SU-DHL-6 (cell line): ENCODE data around the gene ECHS1.

Source experiments
- H2AFZ ChIP-seq: fragments of 200-600 bp; sonication (generic); 2 replicates; pipeline ENCODE4 v1.6.1; 2014; ENCODE audit warnings: low read depth, mild to moderate bottlenecking, moderate library complexity, mixed read lengths, antibody characterized with exemption, low read length; ENCODE audit not compliant: severe bottlenecking
- H3F3A ChIP-seq: fragments of 200-600 bp; shearing (Covaris generic); 2 replicates; pipeline ENCODE4 v1.6.0; 2016; ENCODE audit warnings: antibody characterized with exemption, mild to moderate bottlenecking; ENCODE audit not compliant: insufficient read depth
- H3K27ac ChIP-seq: fragments of 200-600 bp; sonication (generic); 2 replicates; pipeline ENCODE4 v1.5.1; 2016; ENCODE audit warnings: low read depth, mild to moderate bottlenecking, low read length, moderate library complexity, mixed read lengths
- H3K27me3 ChIP-seq: fragments of 200-600 bp; sonication (generic), shearing (Covaris generic); 2 replicates; pipeline ENCODE4 v1.6.0; 2014; ENCODE audit warnings: mild to moderate bottlenecking, low read length
- H3K36me3 ChIP-seq: fragments of 200-600 bp; sonication (generic); 2 replicates; pipeline ENCODE4 v1.6.1; 2014; ENCODE audit warnings: mild to moderate bottlenecking, low read length, mixed read lengths
- H3K4me2 ChIP-seq: fragments of 300-600, 200-600 bp; shearing (Covaris generic), sonication (generic); 2 replicates; pipeline ENCODE4 v1.6.0; 2014; ENCODE audit warnings: low read length, low read depth, mild to moderate bottlenecking; ENCODE audit not compliant: poor library complexity, severe bottlenecking
- H3K4me3 ChIP-seq: fragments of 200-600 bp; sonication (generic); 2 replicates; pipeline ENCODE4 v1.5.1; 2014; ENCODE audit warnings: antibody characterized with exemption, low read length, mild to moderate bottlenecking, mixed read lengths; ENCODE audit not compliant: insufficient read depth, poor library complexity, severe bottlenecking
- H3K79me2 ChIP-seq: fragments of 200-600 bp; sonication (generic); 2 replicates; pipeline ENCODE4 v1.6.1; 2014; ENCODE audit warnings: mild to moderate bottlenecking, low read length, moderate library complexity; ENCODE audit not compliant: insufficient read depth
- H3K9ac ChIP-seq: fragments of 200-600 bp; sonication (generic); 2 replicates; pipeline ENCODE4 v1.7.0; 2014; ENCODE audit warnings: mild to moderate bottlenecking, low read length
- H3K9me2 ChIP-seq: fragments of 200-600 bp; sonication (generic); replicated peaks from 2 replicates; pipeline ENCODE4 v1.6.1; 2014; ENCODE audit warnings: low read length; ENCODE audit not compliant: insufficient read depth
- H3K9me3 ChIP-seq: fragments of 200-600 bp; sonication (generic); 2 replicates; pipeline ENCODE4 v1.6.1; 2014; ENCODE audit warnings: low read length, mixed read lengths; ENCODE audit not compliant: insufficient read depth
- H4K20me1 ChIP-seq: fragments of 200-600 bp; sonication (generic); 2 replicates; pipeline ENCODE4 v1.6.1; 2014; ENCODE audit warnings: low read depth, mild to moderate bottlenecking, antibody characterized with exemption, low read length, moderate library complexity, mixed read lengths
- EZH2phosphoT487 ChIP-seq: fragments of 200-600 bp; sonication (generic), shearing (Covaris generic); conservative IDR thresholded peaks from 2 replicates; pipeline ENCODE4 v1.6.1; 2018; ENCODE audit warnings: mild to moderate bottlenecking, antibody characterized with exemption, low read length, moderate library complexity, mixed read lengths
- TF ChIP-seq, protein P1 (sequence below): fragments of 200-600 bp; sonication (generic); IDR thresholded peaks from one replicate; pipeline ENCODE4 v1.5.1; 2017; ENCODE audit warnings: antibody characterized with exemption, mild to moderate bottlenecking, low read length, moderate library complexity; ENCODE audit not compliant: insufficient read depth, poor library complexity, severe bottlenecking

ECHS1 gene

DNA sequence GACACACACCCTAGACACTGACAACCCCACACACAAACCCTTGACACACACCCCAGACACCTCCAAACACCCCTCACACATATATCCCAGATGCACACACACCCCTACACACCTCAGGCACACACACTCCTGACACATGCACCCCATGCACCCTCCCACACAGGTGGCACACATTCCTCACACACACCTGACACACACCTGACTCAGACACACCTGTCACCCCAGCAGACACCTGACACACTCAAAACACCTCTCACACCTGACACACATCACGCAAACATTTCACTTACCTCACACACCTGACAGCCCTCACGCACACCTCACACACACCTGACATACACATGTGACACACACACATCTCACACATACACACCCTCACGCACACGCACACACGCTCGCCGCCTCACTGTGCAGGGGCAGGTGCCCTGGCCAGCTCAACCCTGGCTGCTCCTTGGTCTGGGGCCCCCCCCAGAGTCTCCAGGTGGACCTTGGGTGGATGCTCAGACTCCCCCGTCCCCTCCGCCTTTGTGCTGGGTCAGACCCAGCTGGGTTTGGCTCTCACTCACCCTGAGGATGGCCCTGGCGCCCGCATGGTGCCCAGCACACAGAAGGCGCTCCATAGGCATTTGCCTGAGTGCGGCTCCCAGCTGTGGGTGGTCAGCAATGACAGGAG is 33.3 kb downstream of the ECHS1 start:
- no peaks in the 10 kb centered on the region for H3K36me3 ChIP-seq
- TF ChIP-seq, protein P1, sequence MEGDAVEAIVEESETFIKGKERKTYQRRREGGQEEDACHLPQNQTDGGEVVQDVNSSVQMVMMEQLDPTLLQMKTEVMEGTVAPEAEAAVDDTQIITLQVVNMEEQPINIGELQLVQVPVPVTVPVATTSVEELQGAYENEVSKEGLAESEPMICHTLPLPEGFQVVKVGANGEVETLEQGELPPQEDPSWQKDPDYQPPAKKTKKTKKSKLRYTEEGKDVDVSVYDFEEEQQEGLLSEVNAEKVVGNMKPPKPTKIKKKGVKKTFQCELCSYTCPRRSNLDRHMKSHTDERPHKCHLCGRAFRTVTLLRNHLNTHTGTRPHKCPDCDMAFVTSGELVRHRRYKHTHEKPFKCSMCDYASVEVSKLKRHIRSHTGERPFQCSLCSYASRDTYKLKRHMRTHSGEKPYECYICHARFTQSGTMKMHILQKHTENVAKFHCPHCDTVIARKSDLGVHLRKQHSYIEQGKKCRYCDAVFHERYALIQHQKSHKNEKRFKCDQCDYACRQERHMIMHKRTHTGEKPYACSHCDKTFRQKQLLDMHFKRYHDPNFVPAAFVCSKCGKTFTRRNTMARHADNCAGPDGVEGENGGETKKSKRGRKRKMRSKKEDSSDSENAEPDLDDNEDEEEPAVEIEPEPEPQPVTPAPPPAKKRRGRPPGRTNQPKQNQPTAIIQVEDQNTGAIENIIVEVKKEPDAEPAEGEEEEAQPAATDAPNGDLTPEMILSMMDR = no peak
- TF ChIP-seq EZH2phosphoT487 = no peak
- no peaks in the 10 kb centered on the region for H3K27me3 ChIP-seq

GRCh38 chr10:133338080-133339071 is 34.8 kb downstream of the ECHS1 start:
- Histone ChIP-seq H3K4me3 (no peak overlapping the region), H3K9me2 (no peaks in the 10 kb centered on the region), H3K79me2 (no peaks in the 10 kb centered on the region), H3K27me3 (no peaks in the 10 kb centered on the region), H3K27ac (no peak overlapping the region), H2AFZ (no peak overlapping the region), H3K9me3 (no peaks in the 10 kb centered on the region; the same call in 1 of the 2 replicates), H3K9ac (no peak overlapping the region), H3K4me2 (no peak overlapping the region), H4K20me1 (no peaks in the 10 kb centered on the region), H3F3A (no peaks in the 10 kb centered on the region), H3K36me3 (no peaks in the 10 kb centered on the region)
- TF ChIP-seq EZH2phosphoT487 = no peak
- TF ChIP-seq, protein P1 = no peak

More for the DNA sequence above, 33.3 kb downstream of the ECHS1 start:
- H3K4me2 ChIP-seq = no peak overlapping the region
- H2AFZ ChIP-seq = no peak overlapping the region
- H3K79me2 ChIP-seq = no peaks in the 10 kb centered on the region
- H3K9ac ChIP-seq = no peak overlapping the region
- H3K27ac ChIP-seq = no peak overlapping the region
- no peaks in the 10 kb centered on the region for H3F3A ChIP-seq
- H3K9me3 ChIP-seq = no peaks in the 10 kb centered on the region; the same call in 1 of the 2 replicates
- H3K4me3 ChIP-seq = no peak overlapping the region
- no peaks in the 10 kb centered on the region for H3K9me2 ChIP-seq
- H4K20me1 ChIP-seq = no peaks in the 10 kb centered on the region

DNA sequence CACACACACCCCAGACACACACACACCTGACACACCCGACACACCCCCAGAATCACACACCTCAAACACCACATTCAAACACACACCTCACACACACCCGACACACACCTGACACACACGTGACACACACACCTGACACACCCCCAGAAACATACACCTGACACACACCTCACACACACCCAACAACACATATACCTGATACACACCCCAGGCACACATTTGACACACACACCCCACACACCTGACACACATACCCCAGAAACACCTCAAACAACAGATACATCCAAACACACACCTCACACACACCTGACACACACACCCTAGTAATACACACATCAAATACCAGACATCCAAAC is 35.8 kb downstream of the ECHS1 start:
- H3K9ac ChIP-seq = no peak overlapping the region
- no peaks in the 10 kb centered on the region; the same call in 1 of the 2 replicates for H3K9me3 ChIP-seq
- no peaks in the 10 kb centered on the region for H3F3A ChIP-seq
- H3K36me3 ChIP-seq = no peaks in the 10 kb centered on the region
- H3K9me2 ChIP-seq = no peaks in the 10 kb centered on the region
- no peaks in the 10 kb centered on the region for H3K27me3 ChIP-seq
- no peak overlapping the region for H3K4me2 ChIP-seq
- TF ChIP-seq, protein P1 = no peak
- no peak for TF ChIP-seq EZH2phosphoT487
- H4K20me1 ChIP-seq = no peaks in the 10 kb centered on the region
- H3K4me3 ChIP-seq = no peak overlapping the region
- H3K27ac ChIP-seq = no peak overlapping the region
- no peaks in the 10 kb centered on the region for H3K79me2 ChIP-seq
- H2AFZ ChIP-seq = no peak overlapping the region
